Ovary (tissue), 9 donors: ENCODE measurements around the gene CFAP92. TPM values are rescaled to one million over a fixed set of nuclear protein-coding genes. Genes with fewer than 3 reads are reported as not detected.

Experiments used
- DNase-seq, 5 donors: peaks; one replicate each; pipeline ENCODE4 v3.0.0-alpha.2; 2019 to 2020
- H3K27ac ChIP-seq, 2 donors: fragments of 200-600 bp; one replicate each; pipeline versions ENCODE4 v1.5.1 to v1.8.0; 2019 to 2022
- H3K27me3 ChIP-seq: fragments of 200-600 bp; one replicate; pipeline ENCODE4 v1.8.0; 2022
- H3K36me3 ChIP-seq: fragments of 200-600 bp; sonication (generic); one replicate; pipeline ENCODE4 v1.5.1; 2019
- H3K4me1 ChIP-seq: one replicate; pipeline ENCODE4 v1.8.1; 2013; ENCODE audit warnings: mild to moderate bottlenecking, moderate library complexity; ENCODE audit not compliant: insufficient read depth
- H3K4me3 ChIP-seq: fragments of 200-600 bp; sonication (generic); one replicate; pipeline ENCODE4 v1.5.1; 2017
- H3K9me3 ChIP-seq, 2 donors: fragments of 200-600 bp in 1 of 2; sonication (generic) in 1 of 2; one replicate each; pipeline versions ENCODE4 v1.5.1 to v1.8.1; 2013 to 2019; ENCODE audit warnings: mild to moderate bottlenecking in 1 of 2, moderate library complexity in 1 of 2
- CTCF ChIP-seq, 3 donors: fragments of 450-650 bp in 2 of 3; fragments of 200-600 bp in 1 of 3; IDR thresholded peaks; one replicate each; pipeline versions ENCODE4 v1.5.1 to v1.8.0; 2016 to 2022; ENCODE audit warnings: antibody characterized with exemption in 3 of 3, mild to moderate bottlenecking in 1 of 3
- EP300 ChIP-seq: sonication (generic); formaldehyde crosslinking; IDR thresholded peaks from one replicate; pipeline ENCODE4 v1.6.1; 2017; ENCODE audit warnings: antibody characterized with exemption
- POLR2A ChIP-seq: fragments of 450-650 bp; IDR thresholded peaks from one replicate; pipeline ENCODE4 v1.6.1; 2017; ENCODE audit warnings: antibody characterized with exemption, mild to moderate bottlenecking, moderate library complexity
- WGBS, 3 donors: extraction: QIAGEN DNeasy Blood & Tissue Kit in 1 of 3; methylation state at CpG; one replicate each; pipeline versions ENCODE4 v1.1.5 to v1.1.7; 2013 to 2017; 5-methylcytosine and 5-hydroxymethylcytosine counted together
- intact Hi-C, 4 donors: fragments of 100-400 bp; cut with DNase I; formaldehyde crosslinking; loops; one replicate each; pipeline versions ENCODE4 v1.11.0 to v1.15.1; 2022 to 2023
- polyA plus RNA-seq, 2 donors: library from polyadenylated mRNA; stranded (reverse); fragments of 200-250 nt in 1 of 2; fragments of 350-450 nt in 1 of 2; fragmentation: Illumina TruSeq in 1 of 2; extraction: RNeasy Lipid Tissue Mini Kit (QIAGEN cat#74804) in 1 of 2; gene quantifications; one replicate each; pipeline ENCODE4 v1.2.3, GENCODE V29; 2013 to 2014
- total RNA-seq, 7 donors: library from RNA; depleted of rRNA in 2 of 7; stranded (reverse); fragments of >200 nt in 2 of 7; fragmentation: NEBNext Ultra II Directional in 3 of 7; extraction: Animal tissue kit (Norgen Biotek cat#: 25700) in 3 of 7; gene quantifications; one replicate each; pipeline versions ENCODE4 v1.1.0 to v1.2.4, GENCODE V29; 2016 to 2023
- donor health status: DM: no; HTN: no; CAD: no; lungs with moderate emphysema.
- donor health status: DM: no; HTN: no; CAD: no.
- donor health status: Bipolar disorder and iron deficiency.
- donor health status: DM: yes; HTN: yes; CAD: no.
- donor health status: DM: no; HTN: no; CAD: no.
- donor health status: DM: yes; HTN: yes; CAD: no.

CFAP92 gene
- total and polyA plus RNA-seq, 9 donors = 0.89 to 3.8 (median 1.5) TPM

GRCh38 chr3:128971421-128972100 is 22.3 kb downstream of the CFAP92 start:
- Histone ChIP-seq H3K4me1 (no peaks in the 10 kb centered on the region), H3K27me3 (no peaks in the 10 kb centered on the region), H3K27ac (no peak overlapping the region), H3K9me3 (no peaks in the 10 kb centered on the region), H3K4me3 (no peak overlapping the region), H3K36me3 (no peaks in the 10 kb centered on the region)
- TF ChIP-seq POLR2A (no peak), CTCF (IDR thresholded peaks at IDR 0.05) (no peak), EP300 (no peak)
- intact Hi-C loops = loop anchor here in 2 of 4 donors (5.0 kb wide), 4 partner anchors 111 to 281 kb away; partner anchors contain the start of gene COPG1 (in 1 of the 2)
- WGBS, 3 donors = 65 to 76% (median 67%) methylated on average over 6 of the region's 6 CpGs
- DNase-seq = peak in 1 of 5 donors; percentile 44

GRCh38 chr3:128970740-128971047 is 23.2 kb downstream of the CFAP92 start:
- DNase-seq = no peak
- no peaks in the 10 kb centered on the region for H3K27me3 ChIP-seq
- no peaks in the 10 kb centered on the region for H3K36me3 ChIP-seq
- TF ChIP-seq CTCF (IDR thresholded peaks at IDR 0.05) (no peak), POLR2A (no peak), EP300 (no peak)
- H3K4me1 ChIP-seq = no peaks in the 10 kb centered on the region
- intact Hi-C loops = loop anchor here in 2 of 4 donors (5.0 kb wide), 4 partner anchors 112 to 282 kb away; partner anchors contain the start of gene COPG1 (in 1 of the 2)
- no peak overlapping the region for H3K27ac ChIP-seq
- H3K9me3 ChIP-seq = no peaks in the 10 kb centered on the region
- H3K4me3 ChIP-seq = no peak overlapping the region
- WGBS, 3 donors = 66 to 79% (median 70%) methylated on average over 1 of the region's 1 CpG

- H3K36me3 ChIP-seq = no peaks in the 10 kb centered on the region
- TF ChIP-seq EP300 (no peak), CTCF (IDR thresholded peaks at IDR 0.05) (peak; percentile 74 to 88 (median 78)), POLR2A (no peak)
- H3K4me1 ChIP-seq = no peaks in the 10 kb centered on the region
- DNase-seq = peak in 4 of 5 donors; percentile 57 to 66 (median 58)
- H3K27me3 ChIP-seq = no peaks in the 10 kb centered on the region
- no peak overlapping the region for H3K27ac ChIP-seq
- H3K9me3 ChIP-seq = no peaks in the 10 kb centered on the region
- 7 to 12% (median 8%) methylated on average over 12 of the region's 12 CpGs for WGBS, 3 donors
- no peak overlapping the region for H3K4me3 ChIP-seq
- intact Hi-C loops = loop anchor here in 3 of 4 donors (5.0 kb wide), 4 partner anchors 112 to 282 kb away; partner anchors contain the start of gene COPG1 (in 2 of the 3)
These were observed 23.7 kb downstream of the CFAP92 start for GRCh38 chr3:128969993-128970739.

GRCh38 chr3:128967748-128968355 is 26.0 kb downstream of the CFAP92 start:
- no peaks in the 10 kb centered on the region for H3K9me3 ChIP-seq
- H3K36me3 ChIP-seq = no peaks in the 10 kb centered on the region
- WGBS, 3 donors = 84 to 90% (median 89%) methylated on average over 6 of the region's 6 CpGs
- H3K4me3 ChIP-seq = no peak overlapping the region
- no peak for DNase-seq
- intact Hi-C loops = loop anchor here in 1 of 4 donors (5.0 kb wide), 1 partner anchor 279 kb away; the partner anchor contains the start of gene COPG1
- TF ChIP-seq EP300 (no peak), CTCF (IDR thresholded peaks at IDR 0.05) (no peak), POLR2A (no peak)
- H3K27me3 ChIP-seq = no peaks in the 10 kb centered on the region
- no peaks in the 10 kb centered on the region for H3K4me1 ChIP-seq
- no peak overlapping the region for H3K27ac ChIP-seq
